ENCODE measurements around the gene HOXD8.

GRCh38 chr2:176154576-176155252 is 25.2 kb downstream of the HOXD8 start:
- no peak for TF ChIP-seq HMG20B (CRISPR knock-in tag; IDR thresholded peaks at IDR 0.05)
- no peak for TF ChIP-seq FOXK2 (conservative IDR thresholded peaks at IDR 0.05 in 1 of 2, IDR thresholded peaks at IDR 0.05 in 1 of 2; ENCODE audit: low read depth in 2 of 2)
- TF ChIP-seq PHF8 (IDR thresholded peaks at IDR 0.05; ENCODE audit: borderline replicate concordance, low read length), result no peak
- TF ChIP-seq SNRNP70 (optimal IDR thresholded peaks at IDR 0.05; ENCODE audit: low read depth, low read length), result no peak
- TF ChIP-seq ZNF398 (CRISPR knock-in tag; IDR thresholded peaks at IDR 0.05), result no peak
- no peak for TF ChIP-seq CTCF (IDR thresholded peaks at IDR 0.05 in 2 of 3, conservative IDR thresholded peaks at IDR 0.05 in 1 of 3; ENCODE audit: insufficient read depth in 2 of 3, low read depth in 1 of 3, low read length in 3 of 3)
- no peak for TF ChIP-seq SAFB (IDR thresholded peaks at IDR 0.05; ENCODE audit: borderline replicate concordance, low read depth, low read length)
- no peak for TF ChIP-seq KAT8 (IDR thresholded peaks at IDR 0.05; ENCODE audit: low read depth)
- no peak for TF ChIP-seq THRB (CRISPR knock-in tag; conservative IDR thresholded peaks at IDR 0.05)
- TF ChIP-seq TAF1 (IDR thresholded peaks at IDR 0.05; ENCODE audit: control insufficient read depth, extremely low read depth, insufficient read depth, low read length, severe bottlenecking), result no peak
- TF ChIP-seq ZNF3 (CRISPR knock-in tag; IDR thresholded peaks at IDR 0.05), result no peak

All from K562 (cell line).